Endothelial cell of umbilical vein (primary cell): ENCODE data around the gene PAQR7.

Experiments
- CTCF ChIP-seq, 2 donors: IDR thresholded peaks; 1 replicate in 1 of 2; 2 replicates in 1 of 2; pipeline ENCODE4 v1.5.1; 2011; ENCODE audit warnings: low read length in 2 of 2, mild to moderate bottlenecking in 2 of 2, moderate library complexity in 2 of 2, control low read depth in 1 of 2, inconsistent platforms in 1 of 2, low read depth in 1 of 2; ENCODE audit not compliant: insufficient read depth in 1 of 2; ENCODE audit errors: extremely low read depth in 1 of 2
- EZH2 ChIP-seq: IDR thresholded peaks from 2 replicates; pipeline ENCODE4 v1.6.1; 2012; ENCODE audit warnings: borderline replicate concordance, low read depth, mild to moderate bottlenecking, moderate library complexity, low read length, inconsistent platforms; ENCODE audit not compliant: severe bottlenecking
- FOS ChIP-seq: IDR thresholded peaks from 2 replicates; pipeline ENCODE4 v1.6.1; 2011; ENCODE audit warnings: mild to moderate bottlenecking, low read length, moderate library complexity, borderline replicate concordance; ENCODE audit not compliant: insufficient read depth
- JUN ChIP-seq: IDR thresholded peaks from 2 replicates; pipeline ENCODE4 v1.6.1; 2011; ENCODE audit warnings: borderline replicate concordance, low read depth; ENCODE audit not compliant: insufficient read length, insufficient read depth
- POLR2A ChIP-seq: IDR thresholded peaks from 2 replicates; pipeline ENCODE4 v1.6.1; 2012; ENCODE audit warnings: low read depth, mild to moderate bottlenecking, control low read depth, low read length
- POLR2AphosphoS5 ChIP-seq: IDR thresholded peaks from 2 replicates; pipeline ENCODE4 v1.6.1; 2012; ENCODE audit warnings: low read depth, mild to moderate bottlenecking, control low read depth, low read length, moderate library complexity; ENCODE audit not compliant: insufficient read depth
- TF ChIP-seq, protein P1 (sequence below): IDR thresholded peaks from 2 replicates; pipeline ENCODE4 v1.6.1; 2011; ENCODE audit not compliant: insufficient read depth, insufficient read length

DNA sequence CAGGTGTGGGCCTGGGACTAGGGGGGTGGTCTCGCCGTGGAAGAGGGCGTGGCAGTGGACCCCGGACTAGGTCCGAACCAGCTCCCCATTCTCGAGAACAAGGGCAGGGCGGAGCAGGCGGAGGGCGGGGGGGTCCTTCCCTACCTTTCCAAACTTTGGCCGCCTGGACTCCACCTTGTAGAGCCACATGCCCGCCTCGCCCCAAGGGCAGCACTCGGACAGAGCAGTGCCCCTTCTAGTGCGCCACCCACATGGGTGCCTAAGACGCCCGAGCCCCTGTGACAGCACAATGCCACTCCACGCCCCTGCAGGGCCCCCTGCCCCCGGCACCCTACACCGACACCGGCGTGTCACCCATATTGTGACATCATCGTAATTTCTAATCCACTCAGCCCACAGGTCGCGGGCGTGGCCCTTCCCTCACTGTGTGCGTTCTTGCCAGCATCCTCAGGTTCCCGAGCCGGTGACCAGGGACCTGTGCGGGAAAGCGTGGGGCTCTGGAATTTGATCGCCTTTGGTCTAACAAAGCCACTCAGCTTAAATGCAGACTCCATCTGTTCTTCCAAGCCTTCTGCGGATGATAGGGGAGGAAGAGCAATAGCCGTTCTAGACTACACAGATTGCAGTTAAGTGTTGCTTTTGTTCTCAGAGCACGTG is 31.3 kb upstream of the PAQR7 start:
- no peak for TF ChIP-seq POLR2A
- TF ChIP-seq EZH2: no peak
- no peak for TF ChIP-seq JUN
- TF ChIP-seq CTCF (IDR thresholded peaks at IDR 0.05; ENCODE audit: extremely low read depth in 1 of 2, insufficient read depth in 1 of 2, low read depth in 1 of 2, low read length in 2 of 2): no peak
- TF ChIP-seq, protein P1, sequence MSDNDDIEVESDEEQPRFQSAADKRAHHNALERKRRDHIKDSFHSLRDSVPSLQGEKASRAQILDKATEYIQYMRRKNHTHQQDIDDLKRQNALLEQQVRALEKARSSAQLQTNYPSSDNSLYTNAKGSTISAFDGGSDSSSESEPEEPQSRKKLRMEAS: no peak
- no peak for TF ChIP-seq FOS
- TF ChIP-seq POLR2AphosphoS5: no peak
